Smooth muscle cell (in vitro differentiated cells): ENCODE data around the gene NAGPA. TPM values are rescaled to one million over a fixed set of nuclear protein-coding genes. Genes with fewer than 3 reads are reported as not detected.

Experiments used
- DNase-seq: peaks from one replicate; lab custom pipeline; 2025; ENCODE audit not compliant: unreplicated experiment; lab: John Stamatoyannopoulos, UW
- H2AFZ ChIP-seq: fragments of 200-600 bp; sonication (generic); 2 replicates; pipeline ENCODE4 v1.6.0; 2016; ENCODE audit warnings: antibody characterized with exemption, low read depth, mild to moderate bottlenecking
- H3F3A ChIP-seq: fragments of 200-600 bp; sonication (generic); 2 replicates; pipeline ENCODE4 v1.6.0; 2017; ENCODE audit warnings: antibody characterized with exemption, low read depth
- H3K27ac ChIP-seq: fragments of 200-600 bp; sonication (generic); 2 replicates; pipeline ENCODE4 v1.5.1; 2016; ENCODE audit warnings: low read depth, mild to moderate bottlenecking
- H3K27me3 ChIP-seq: fragments of 200-600 bp; sonication (generic); 2 replicates; pipeline ENCODE4 v1.6.1; 2016; ENCODE audit warnings: low read depth, mild to moderate bottlenecking
- H3K36me3 ChIP-seq: fragments of 200-600 bp; sonication (generic); 2 replicates; pipeline ENCODE4 v1.5.1; 2016; ENCODE audit warnings: low read depth
- H3K4me1 ChIP-seq: fragments of 200-600 bp; sonication (generic); 2 replicates; pipeline ENCODE4 v1.5.1; 2016; ENCODE audit warnings: low read depth
- H3K4me2 ChIP-seq: fragments of 200-600 bp; sonication (generic); 2 replicates; pipeline ENCODE4 v1.6.0; 2016; ENCODE audit warnings: mild to moderate bottlenecking
- H3K4me3 ChIP-seq: fragments of 200-600 bp; sonication (generic); 2 replicates; pipeline ENCODE4 v1.5.1; 2016; ENCODE audit warnings: mild to moderate bottlenecking
- H3K79me2 ChIP-seq: fragments of 200-600 bp; sonication (generic); 2 replicates; pipeline ENCODE4 v1.6.0; 2016; ENCODE audit warnings: low read depth, mild to moderate bottlenecking
- H3K9ac ChIP-seq: fragments of 200-600 bp; sonication (generic); 2 replicates; pipeline ENCODE4 v1.6.0; 2016; ENCODE audit warnings: low read depth
- H3K9me3 ChIP-seq: fragments of 200-600 bp; sonication (generic); replicated peaks from 2 replicates; pipeline ENCODE4 v1.5.1; 2016; ENCODE audit warnings: low read depth
- H4K20me1 ChIP-seq: fragments of 200-600 bp; sonication (generic); 2 replicates; pipeline ENCODE4 v1.6.0; 2016; ENCODE audit warnings: low read depth
- CTCF ChIP-seq: fragments of 200-600 bp; sonication (generic); IDR thresholded peaks from 2 replicates; pipeline ENCODE4 v1.5.1; 2017; ENCODE audit warnings: borderline replicate concordance, mild to moderate bottlenecking, antibody characterized with exemption; ENCODE audit not compliant: insufficient read depth, poor library complexity, severe bottlenecking
- WGBS: methylation state at CpG from one replicate; pipeline ENCODE4 v1.1.7; 2016; ENCODE audit warnings: low lambda C conversion rate; 5-methylcytosine and 5-hydroxymethylcytosine counted together
- polyA plus RNA-seq: library from polyadenylated mRNA; unstranded; fragments of >200 nt; fragmentation: Nextera tagmentation; extraction: Ambion mirVana; gene quantifications from 2 replicates; pipeline ENCODE4 v1.2.1, GENCODE V29; 2016
- total RNA-seq: library from RNA; depleted of rRNA; stranded (reverse); fragments of >200 nt; gene quantifications from 2 replicates; pipeline ENCODE4 v1.2.3, GENCODE V29; 2014

NAGPA gene
- total and polyA plus RNA-seq, 2 experiments from 2014 or later: 3.8 to 5.4 TPM

- no peaks in the 10 kb centered on the region for H3K4me1 ChIP-seq
- no peak overlapping the region for H3K9ac ChIP-seq
- H3K27ac ChIP-seq: no peak overlapping the region
- no peak for DNase-seq
- 91% methylated on average over 4 of the region's 4 CpGs for WGBS
- TF ChIP-seq CTCF: no peak
- no peaks in the 10 kb centered on the region for H3K36me3 ChIP-seq
- H3K79me2 ChIP-seq: no peaks in the 10 kb centered on the region
- H3K4me2 ChIP-seq: no peak overlapping the region
- H4K20me1 ChIP-seq: no peaks in the 10 kb centered on the region
- no peaks in the 10 kb centered on the region for H3K27me3 ChIP-seq
- no peaks in the 10 kb centered on the region for H3F3A ChIP-seq
- H2AFZ ChIP-seq: no peak overlapping the region
- H3K4me3 ChIP-seq: no peak overlapping the region
- H3K9me3 ChIP-seq: no peaks in the 10 kb centered on the region
Measured at GRCh38 chr16:5024632-5025031, 9.1 kb downstream of the NAGPA start.

- no peaks in the 10 kb centered on the region for H3K4me1 ChIP-seq
- no peaks in the 10 kb centered on the region for H4K20me1 ChIP-seq
- no peak overlapping the region for H3K9ac ChIP-seq
- 98% methylated on average over 6 of the region's 6 CpGs for WGBS
- H3F3A ChIP-seq: no peaks in the 10 kb centered on the region
- no peaks in the 10 kb centered on the region for H3K36me3 ChIP-seq
- H3K4me3 ChIP-seq: no peak overlapping the region
- H3K27me3 ChIP-seq: no peaks in the 10 kb centered on the region
- TF ChIP-seq CTCF: no peak
- no peak overlapping the region for H2AFZ ChIP-seq
- no peaks in the 10 kb centered on the region for H3K79me2 ChIP-seq
- H3K9me3 ChIP-seq: no peaks in the 10 kb centered on the region
- H3K27ac ChIP-seq: no peak overlapping the region
- DNase-seq: no peak
- H3K4me2 ChIP-seq: no peak overlapping the region
Measured at GRCh38 chr16:5022521-5022920, 11.2 kb downstream of the NAGPA start.

GRCh38 chr16:5020551-5020950 lies 13.2 kb downstream of the NAGPA start:
- Histone ChIP-seq H3K4me2 (no peak overlapping the region), H3K27ac (no peak overlapping the region), H3K9me3 (no peaks in the 10 kb centered on the region), H2AFZ (no peak overlapping the region), H3K27me3 (no peaks in the 10 kb centered on the region), H4K20me1 (no peaks in the 10 kb centered on the region), H3K79me2 (no peaks in the 10 kb centered on the region), H3K9ac (no peak overlapping the region), H3K4me1 (no peaks in the 10 kb centered on the region), H3K36me3 (no peaks in the 10 kb centered on the region), H3F3A (no peaks in the 10 kb centered on the region), H3K4me3 (no peak overlapping the region)
- WGBS: 63% methylated on average over 15 of the region's 15 CpGs
- no peak for DNase-seq
- TF ChIP-seq CTCF: no peak

- DNase-seq: no peak
- Histone ChIP-seq H3K9ac (no peak overlapping the region), H3K9me3 (no peaks in the 10 kb centered on the region), H3K4me3 (no peak overlapping the region), H3K36me3 (no peaks in the 10 kb centered on the region), H3K4me1 (no peaks in the 10 kb centered on the region), H3K27me3 (no peaks in the 10 kb centered on the region), H3F3A (no peaks in the 10 kb centered on the region), H3K4me2 (no peak overlapping the region), H2AFZ (no peak overlapping the region), H3K27ac (no peak overlapping the region), H3K79me2 (no peaks in the 10 kb centered on the region), H4K20me1 (no peaks in the 10 kb centered on the region)
- no peak for TF ChIP-seq CTCF
- WGBS: 86% methylated on average over 6 of the region's 6 CpGs
Measured at GRCh38 chr16:5019775-5020174, 14.0 kb downstream of the NAGPA start.
